Suppressor macrophage treated with lipopolysaccharide for 1 hour (primary cell): ENCODE data around the gene CERK.

Experiments
- DNase-seq, 3 donors: peaks; one replicate each; pipeline ENCODE4 v3.0.0-alpha.2; 2020 to 2022

Gene CERK

DNA sequence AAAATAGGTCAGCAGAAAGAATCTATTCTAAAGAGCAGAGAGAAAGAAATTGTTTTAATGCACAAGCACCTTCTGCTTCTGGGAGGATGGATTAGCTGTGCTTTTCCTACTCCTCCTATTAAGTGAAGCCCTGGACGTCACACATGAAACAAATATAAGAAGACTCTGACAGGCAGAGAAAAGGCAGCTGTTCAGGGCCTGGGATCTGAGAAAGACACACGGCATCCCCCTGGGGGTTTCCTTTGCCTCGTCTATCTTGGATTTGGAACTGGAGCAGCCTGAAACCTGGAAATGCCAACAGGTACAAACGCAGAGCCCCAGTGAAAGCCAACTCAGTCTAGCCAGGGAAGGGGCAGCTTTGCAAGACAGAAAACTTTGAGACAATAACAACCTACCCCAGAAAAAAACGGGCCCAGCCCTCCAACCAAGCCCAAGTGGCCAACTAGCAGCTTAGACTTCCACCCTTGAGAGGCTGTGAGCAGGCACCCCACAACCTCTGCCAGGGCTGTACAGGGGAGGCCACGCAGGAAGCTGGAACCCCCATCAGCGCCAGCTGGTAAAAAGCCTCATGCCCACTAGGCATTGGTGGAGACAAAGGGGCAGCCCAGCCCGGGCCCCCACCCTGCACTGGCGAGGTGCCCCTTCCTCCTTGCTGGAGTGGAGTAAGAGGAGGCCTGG is 7.3 kb downstream of the CERK start:
- no peak for DNase-seq

DNA sequence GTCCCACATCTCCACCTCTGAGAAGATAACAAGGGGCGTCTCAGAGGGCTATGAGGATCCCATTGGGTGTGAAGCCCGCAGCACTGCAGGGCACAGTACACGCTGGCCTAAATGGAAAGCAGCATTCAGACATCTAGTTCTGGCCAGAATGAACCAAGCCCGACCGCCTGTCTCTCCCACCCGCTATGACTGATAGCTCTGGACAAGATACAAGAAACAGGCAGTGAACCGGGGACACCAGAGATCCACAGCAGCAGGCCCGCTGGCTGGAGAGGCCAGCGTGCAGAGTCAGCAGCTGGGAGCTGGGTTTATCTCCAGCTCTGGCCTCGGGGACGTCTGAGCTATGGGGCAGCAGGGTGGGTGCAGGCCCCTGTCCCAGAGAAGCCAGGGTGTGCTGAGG is 9.6 kb downstream of the CERK start:
- DNase-seq, result no peak

DNA sequence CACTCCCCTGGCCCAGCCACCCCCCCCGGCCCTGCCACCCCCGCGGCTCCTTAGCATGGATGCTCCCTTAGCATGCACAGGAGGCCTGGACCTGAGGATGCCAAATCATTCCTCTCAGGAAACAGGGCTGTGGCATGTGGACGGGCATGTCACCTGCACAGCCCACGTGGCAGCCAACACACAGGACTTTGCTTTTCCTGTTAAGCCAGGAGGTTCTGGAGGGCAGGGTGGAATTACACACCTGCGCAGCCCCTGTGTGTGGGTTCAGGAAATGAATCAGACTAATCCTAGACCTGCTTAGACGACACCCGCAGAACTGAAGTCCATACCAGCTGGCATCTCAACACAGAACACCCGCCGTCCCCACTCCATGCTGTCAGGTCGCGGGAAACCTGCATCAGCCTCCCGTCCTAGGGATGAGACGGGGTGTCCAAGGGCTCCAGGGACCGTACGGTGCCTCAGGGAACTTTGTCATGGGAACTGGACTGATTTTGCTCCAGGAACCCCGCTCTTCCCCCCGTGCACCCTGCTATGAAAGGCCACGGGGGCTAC is 10.2 kb downstream of the CERK start:
- DNase-seq, result no peak

DNA sequence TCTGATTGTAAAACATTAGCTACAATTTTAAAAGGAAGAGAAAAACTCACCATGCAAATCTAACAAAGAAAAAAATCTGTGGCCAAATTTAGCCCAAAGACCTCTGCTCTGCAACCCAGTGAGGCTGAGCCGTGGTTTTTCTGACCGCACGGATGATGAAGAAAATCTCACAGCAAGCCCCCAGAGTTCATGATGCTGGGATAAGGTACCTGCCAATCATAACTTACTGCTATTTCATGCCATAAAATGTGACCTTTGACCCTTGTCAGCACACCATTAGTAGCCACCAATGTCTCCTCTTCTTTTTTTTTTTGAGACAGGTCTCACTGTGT is 11.1 kb downstream of the CERK start:
- no peak for DNase-seq

DNA sequence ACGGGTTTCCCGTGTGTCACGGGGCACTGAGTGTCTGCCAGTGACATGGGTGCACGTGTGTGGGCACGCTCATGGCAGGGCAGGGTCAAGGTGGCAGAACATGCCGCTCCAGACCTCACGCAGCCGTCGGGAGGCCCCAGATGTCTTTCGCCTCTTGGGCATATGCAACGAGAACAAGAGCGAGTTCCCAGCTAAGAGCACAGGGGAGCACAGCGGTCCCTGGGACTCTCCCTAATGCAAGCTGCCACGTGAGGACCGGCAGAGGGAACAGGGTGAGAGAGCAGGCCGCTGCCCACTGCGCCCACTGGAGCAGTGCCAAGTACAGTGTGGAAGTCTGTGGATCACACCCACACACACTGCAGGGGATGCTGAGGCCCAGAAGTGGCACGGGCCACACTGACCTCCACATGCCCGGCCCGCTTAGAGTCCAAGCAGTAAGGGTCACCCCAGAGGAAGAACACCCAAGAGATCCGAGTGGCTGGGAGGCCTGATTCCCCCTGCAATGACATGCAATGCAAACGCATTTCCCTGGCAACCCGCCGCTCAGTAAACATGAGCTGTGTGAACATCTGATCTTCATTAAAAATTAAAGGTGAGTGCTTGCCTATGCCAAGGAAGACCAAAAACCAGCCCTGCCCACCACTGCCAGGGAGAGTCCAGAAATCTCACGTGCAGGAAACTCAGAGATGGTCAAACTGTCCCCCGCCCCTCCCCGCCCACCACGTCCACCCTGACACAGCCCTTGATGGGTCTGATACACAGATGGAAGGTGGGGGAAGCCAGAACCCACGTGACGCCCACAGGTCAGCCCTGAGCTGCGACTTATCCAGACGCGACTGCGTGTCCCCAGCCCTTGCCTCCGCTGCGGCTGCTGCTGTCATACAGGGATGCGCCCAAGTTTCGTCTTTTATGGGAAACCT is 11.7 kb downstream of the CERK start:
- no peak for DNase-seq

DNA sequence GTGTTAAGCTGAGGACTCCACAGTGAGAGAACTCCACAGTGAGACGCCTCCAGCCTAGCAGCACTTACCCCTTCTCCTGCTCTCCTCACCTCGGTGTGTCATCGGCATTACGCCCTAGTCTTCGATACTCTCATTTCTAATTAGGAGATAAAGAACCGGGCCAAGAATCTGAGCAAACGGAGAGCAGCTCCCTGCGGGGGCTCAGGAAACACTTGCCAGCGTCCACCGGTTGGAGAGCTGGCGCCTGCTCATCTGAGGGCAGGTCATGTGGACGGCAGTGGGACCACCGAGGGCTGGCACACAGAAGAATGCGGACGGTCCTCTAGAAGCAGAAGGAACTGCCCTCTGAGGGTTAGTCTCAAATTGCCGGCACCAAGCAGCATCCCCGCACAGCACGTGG is 13.0 kb downstream of the CERK start:
- no peak for DNase-seq

DNA sequence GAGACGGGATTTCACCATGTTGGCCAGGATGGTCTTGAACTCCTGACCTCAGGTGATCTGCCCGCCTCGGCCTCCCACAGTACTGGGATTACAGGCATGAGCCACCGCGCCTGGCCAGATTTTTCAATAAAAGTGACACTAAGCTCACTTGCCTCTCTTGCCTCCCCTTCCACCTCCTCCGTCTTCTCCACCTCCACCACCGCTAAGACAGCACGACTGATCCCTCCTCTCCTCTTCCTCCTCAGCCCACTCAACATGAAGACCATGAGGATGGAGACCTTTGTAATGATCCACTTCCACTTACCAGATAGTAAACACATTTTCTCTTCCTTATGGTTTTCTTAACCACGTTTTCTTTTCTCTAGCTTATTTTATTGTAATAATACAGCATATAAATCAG is 14.2 kb downstream of the CERK start:
- DNase-seq, result no peak

DNA sequence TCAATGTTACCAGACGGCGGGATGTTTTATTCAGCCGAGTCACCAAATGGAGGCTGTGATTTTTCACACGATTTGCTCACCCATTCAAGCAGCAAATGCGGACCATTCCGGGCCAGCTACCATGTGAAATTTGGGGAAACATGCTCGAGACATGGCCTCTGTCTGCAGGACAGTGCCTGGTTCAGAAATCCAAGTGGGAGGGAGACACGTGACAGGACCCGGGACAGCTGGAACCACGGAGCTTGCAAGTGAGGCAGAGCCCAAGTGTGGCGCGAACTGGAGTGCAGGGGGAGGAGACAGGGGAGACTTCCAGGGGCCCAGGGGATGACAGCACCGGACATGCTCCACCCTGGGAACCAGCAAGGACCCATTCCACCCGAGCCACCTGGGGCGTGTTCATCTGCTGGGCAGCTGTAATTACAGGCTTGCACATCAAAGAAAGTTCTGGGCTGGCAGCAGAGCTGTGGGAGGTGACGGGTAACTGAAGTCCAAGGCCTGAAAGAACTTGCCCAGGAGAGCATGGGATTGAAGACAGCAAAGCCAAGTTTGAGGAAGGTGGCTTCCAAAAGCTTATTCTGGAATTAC is 16.5 kb downstream of the CERK start:
- no peak for DNase-seq

DNA sequence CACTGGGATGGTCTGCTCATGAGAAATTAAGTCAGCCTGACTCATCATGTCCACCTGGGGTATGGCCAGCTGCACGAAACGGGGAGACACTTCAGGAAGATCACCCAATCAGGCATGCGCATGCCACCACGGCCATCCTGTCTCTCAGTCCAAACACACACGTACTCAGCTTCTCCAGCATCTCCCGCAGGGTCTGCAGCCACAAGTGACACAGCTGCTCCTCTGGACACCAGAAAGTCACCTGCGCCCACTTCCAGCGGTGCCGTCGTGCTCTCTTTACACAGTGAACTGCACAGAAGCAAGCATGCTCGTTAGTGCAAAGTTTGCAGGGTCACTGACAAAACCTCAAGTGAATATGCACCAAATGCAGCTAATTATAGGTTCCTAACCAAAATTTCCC is 18.1 kb downstream of the CERK start:
- no peak for DNase-seq

DNA sequence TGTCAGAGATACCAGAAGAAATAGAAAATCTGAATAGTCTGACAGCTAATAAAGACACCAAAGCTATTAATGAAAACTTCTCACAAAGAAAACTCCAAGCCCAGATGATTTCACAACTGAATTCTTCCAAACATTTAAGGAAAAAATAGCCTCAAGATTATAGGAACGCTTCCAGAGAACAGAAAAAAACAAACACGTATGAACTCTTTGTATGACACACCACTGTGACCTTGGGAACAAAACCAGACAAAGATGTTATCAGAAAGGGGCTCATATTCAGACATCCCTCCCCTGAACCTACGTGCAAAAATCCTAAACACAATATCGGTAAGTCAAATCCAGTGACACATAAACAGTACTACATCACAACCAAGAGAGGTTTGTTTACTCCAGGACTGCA is 23.5 kb downstream of the CERK start:
- no peak for DNase-seq

DNA sequence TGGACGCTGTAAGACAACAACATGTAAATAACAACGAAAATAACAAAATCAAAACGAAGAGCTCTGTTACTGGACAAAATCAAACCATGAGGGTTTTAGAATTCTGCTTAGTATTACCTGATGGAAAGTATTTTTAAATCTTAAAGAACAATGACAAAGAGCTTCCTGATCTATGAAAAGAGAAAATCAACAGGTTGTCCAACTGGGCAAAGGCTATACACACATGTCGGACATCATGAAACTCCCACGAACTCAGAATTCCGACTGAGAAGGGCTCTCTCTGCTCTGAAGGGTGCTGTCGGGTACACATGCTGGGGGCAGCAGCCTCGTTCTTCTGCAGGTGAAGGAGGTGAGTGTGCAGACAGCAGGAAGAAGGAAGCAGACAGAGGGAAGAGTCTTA is 25.8 kb downstream of the CERK start:
- no peak for DNase-seq

DNA sequence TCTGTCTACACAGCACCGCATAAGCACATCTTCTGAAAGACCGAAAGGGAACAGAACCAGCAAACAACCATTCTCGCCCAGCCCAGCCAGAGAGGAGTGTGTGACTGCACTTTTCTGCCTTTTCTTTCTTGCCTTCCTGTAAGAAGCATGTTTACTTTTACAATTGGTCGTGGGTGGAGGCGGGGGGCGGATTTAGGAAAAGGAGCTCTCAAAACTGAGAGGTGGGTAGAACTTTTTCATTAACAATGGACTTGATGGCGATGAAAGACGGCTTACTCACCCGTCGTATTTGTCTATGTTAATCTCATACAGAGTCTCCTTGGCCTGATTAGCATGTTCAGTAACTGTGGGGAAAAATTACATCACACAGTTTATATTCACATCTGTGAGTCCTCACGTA is 27.2 kb downstream of the CERK start:
- no peak for DNase-seq

DNA sequence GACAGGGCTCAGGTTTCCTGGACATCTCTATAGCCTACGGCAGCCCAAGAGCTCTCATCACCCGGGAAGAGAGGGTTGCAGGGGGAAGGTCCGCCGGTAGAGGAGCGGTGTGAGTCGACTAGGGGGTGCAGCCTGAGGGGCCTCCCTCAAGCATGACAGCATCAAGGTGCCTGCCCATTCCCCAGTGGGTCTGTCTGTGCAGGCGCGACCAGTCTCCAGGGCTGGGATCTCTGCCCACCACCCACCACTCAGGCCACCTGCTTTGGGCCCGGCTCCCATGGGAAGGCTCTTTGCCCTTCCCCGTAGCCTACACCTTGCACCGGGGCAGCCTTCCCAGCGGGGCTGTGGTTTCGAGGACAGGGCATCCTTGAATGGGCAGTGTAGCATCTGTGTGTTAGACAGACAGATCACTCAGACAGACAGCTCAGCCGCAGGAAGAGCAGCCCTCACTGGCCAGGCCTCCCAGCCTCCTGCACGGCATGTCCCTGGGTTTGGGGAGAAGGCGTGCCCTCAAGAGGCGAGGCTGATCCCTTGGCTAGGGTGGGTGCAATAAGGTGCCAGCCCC is 29.2 kb downstream of the CERK start:
- no peak for DNase-seq

DNA sequence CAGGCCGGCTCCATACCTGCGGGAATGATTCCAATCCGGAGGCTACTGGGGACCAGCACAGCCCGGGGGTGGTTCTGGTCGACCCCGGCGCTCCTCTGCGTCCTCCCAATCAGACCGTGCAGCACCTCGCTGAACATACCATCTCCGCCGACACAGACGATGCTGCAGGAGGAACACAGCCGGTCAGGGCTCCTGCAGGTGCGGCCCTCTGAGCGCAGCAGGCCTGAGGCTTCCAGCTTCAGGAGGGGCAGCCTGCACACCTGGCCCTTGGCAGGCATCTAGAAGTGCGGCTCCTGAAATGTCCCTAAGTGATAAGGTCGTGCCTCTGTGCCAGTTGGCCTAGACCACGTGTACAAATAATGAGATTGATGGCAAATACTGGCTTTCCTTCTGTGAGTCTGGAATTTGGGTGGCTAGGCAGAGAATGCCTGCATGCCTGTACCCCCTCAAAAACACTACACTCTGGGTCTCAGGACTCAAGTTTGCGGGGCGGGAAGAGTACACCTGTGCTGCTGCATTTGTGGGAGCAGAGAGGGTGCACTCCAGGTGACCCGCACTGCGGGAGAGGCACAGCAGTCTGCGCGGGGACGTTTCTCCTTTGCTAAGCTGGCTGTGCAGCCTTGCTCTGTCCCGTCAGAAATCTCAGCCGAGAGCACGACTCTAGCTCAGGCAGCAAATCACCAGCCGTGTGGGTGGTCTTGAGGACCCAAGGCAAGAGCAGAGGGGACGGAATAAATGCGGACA is 30.1 kb downstream of the CERK start:
- no peak for DNase-seq

DNA sequence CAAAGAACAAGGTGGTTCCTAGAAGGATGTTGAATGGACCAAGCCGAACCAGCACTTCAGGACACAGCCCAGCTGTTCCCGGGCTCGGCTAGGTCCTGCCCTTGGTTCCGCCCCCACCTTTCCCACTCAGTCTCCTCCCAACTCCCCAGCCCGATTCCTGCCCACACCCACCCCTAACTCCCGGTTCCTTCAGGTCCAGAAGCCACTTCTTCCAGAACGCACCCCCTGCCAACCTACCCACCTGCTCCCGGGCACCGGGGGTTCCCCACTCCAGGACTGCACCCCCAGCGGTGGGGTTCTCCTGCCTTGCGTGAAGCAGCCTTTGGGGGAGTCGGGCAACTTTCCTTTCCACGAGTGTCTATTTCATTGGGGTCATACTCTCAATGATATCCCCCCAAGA is 30.7 kb downstream of the CERK start:
- no peak for DNase-seq

DNA sequence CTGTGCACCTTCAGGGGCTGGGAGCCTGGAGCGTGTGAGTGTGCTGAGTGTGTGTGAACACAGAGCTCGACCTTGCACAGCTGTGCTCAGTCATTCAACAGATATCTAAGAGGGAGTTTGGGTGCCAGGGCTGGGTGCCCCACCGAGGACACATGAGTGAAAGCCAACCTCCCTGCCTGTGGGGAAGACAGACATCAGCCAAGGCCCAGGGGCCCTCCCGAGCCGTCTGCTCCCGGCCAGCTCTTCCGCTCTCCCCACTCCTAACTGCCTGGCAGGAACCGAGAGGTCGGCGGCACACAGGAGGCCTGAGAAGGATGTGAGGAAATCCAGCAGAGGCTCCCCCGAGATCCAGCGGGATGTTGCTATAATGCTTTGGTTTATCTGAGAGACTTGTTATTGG is 32.0 kb downstream of the CERK start:
- no peak for DNase-seq

DNA sequence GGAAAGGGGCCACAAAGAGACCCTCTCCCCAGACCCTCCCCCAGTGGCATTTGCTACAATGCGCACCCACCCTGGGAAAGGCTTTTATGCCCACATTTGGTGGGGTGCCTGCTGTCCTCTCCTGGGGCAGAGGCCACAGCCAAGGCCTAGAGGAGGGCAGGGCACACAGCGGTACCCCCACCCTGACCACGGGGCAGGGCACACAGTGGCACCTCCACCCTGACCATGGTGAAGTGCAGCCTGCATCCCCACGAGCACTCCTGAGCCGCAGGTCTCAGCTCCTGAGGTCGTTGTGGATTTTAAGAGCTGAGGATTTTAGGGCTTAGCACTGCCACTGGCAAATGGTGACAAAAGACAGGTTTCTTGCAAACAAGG is 34.1 kb downstream of the CERK start:
- DNase-seq, result no peak

DNA sequence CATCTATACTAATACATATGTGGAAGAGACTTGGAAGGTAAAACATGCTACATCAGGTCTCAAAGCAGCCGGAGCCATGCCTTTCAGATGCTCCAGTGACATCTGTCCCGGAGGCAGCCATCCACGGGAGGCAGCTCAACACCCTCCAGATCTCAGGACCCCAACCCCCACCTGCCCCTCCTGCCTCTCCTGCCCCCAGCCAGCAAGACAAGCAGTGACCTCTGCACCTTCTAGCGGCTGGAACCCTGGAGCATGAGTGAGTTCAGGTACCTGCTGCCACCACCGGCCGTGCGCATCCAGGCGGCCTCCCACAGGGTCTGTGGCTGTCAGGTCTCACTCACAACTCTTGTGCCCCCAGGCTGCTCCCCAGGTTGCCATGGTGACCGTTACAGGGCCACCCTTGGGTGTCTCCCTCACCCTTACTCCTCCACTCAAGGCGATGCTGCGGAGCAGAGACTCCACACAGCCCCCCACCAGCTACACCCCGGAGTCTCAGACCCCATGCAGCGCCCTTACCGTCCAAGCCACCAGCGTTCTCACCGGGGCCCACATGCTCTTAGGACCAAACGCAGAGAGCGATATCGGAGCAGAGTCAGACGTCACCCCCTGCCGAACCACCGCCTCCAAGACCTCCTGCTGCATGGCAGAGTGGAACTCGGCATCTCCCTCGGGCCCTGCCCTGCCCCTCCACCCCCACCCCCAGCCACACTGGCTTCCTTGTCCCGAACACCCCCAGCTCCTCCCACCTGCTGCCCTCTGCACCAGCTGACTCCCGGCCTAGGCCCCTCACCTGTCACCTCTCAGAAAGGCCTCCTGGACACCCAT is 34.7 kb downstream of the CERK start:
- no peak for DNase-seq

DNA sequence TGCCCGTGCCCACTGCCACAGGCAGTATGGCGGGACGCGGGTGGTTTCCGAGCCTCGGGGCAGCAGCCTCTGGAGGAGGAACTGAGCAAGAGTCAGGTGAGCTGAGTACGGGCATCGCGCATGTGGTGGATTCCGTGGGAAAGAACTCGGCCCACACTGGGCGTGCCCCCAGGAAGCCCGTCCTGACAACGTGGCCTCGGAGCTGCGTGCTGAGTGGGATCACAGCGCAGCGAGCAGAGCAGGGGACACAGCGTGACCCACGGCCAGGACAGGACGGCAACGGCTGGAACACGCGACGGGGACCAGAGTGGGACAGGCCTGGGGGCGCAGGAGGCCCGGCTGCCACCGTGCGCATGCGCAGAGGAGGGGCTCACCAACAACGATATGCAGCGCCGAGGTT is 36.8 kb downstream of the CERK start:
- no peak for DNase-seq

DNA sequence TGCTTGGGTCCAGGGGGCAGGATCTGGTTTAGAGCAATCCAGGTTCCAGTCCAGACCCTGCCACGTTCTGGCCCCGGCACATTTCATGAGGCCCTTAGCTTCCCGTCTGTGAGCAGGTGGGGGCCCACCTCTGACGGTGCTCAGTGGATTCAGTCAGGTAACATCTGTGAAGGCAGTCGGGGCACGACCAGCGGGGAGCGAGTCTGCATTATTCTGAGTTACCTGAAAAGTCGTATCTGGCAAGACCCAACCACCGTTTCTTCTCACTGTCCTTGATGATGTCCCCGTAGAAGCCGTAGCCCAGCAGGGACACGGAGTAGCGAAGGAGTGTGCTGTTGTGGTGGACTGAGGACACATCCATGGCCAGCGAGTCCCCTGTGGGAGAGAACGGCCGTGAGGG is 39.0 kb downstream of the CERK start:
- DNase-seq, result no peak

DNA sequence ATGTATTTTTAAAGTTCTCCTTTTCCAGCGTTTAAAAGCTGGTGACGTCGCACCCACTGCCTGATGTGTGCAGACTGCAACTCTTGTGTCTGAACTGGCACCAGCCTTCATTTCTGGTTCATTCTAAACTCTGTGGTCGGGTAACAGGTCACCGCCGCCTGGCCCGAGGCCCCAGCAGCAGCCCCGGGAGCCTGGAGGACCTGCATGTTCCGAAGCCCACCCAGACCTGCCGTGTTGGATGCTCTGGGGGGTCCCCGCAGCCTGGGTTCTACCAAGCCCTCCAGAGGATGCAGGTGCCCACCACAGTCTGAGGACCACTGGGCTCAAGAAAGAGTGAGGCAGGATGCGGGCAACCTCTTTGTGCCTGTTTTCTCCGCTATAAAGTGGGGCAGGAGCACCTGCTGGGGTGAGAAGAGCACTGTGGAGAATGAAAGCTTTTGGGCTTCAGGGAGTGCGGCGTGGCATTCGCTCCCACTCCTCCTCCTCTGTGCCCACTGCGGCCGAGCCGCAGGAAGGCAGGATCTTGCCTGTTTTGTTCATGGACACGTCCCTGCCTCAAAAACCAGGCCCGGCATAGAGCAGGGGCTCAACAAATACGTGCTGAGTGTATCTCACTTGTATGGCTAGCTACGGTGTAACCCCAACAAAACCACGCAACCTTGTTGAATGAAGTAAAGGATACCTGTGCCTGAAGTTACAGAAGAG is 40.1 kb downstream of the CERK start:
- DNase-seq, result no peak
